OCI-LY3 (cell line): ENCODE data around the gene PLXNB1.

ENCODE experiments used
- CTCF ChIP-seq: fragments of 200-600, 300-600 bp; sonication (generic); IDR thresholded peaks from 2 replicates; pipeline ENCODE4 v1.5.1; 2014; ENCODE audit warnings: antibody characterized with exemption, low read length, low read depth
- EZH2phosphoT487 ChIP-seq: fragments of 200-600 bp; shearing (Covaris generic); IDR thresholded peaks from 2 replicates; pipeline ENCODE4 v1.6.1; 2018; ENCODE audit warnings: antibody characterized with exemption, mixed run types, low read depth

- no peak for TF ChIP-seq CTCF
- TF ChIP-seq EZH2phosphoT487: no peak
Observed at GRCh38 chr3:48387634-48388033, 42.3 kb downstream of the PLXNB1 start.
